GM12878 (cell line): ENCODE results near the gene CAMTA1. TPM values are rescaled to one million over a fixed set of nuclear protein-coding genes. Genes with fewer than 3 reads are reported as not detected.

Experiments used
- ATAC-seq: fragments of 200-7000 bp; cut with Tn5 transposase; 3 replicates; pipeline ENCODE4 v1.9.1; 2020; ENCODE audit warnings: mild to moderate bottlenecking, moderate library complexity
- BruUV-seq: library from RNA; stranded (reverse); fragments of 400-500 nt; replicated peaks from 2 replicates; lab custom pipeline; 2021; lab: Mats Ljungman, UMichigan
- CTCF ChIA-PET: fragments of 300-600 bp; sonication (Branson Sonifier 250); formaldehyde crosslinking; extraction: SDS; loops from one replicate; lab custom pipeline; 2021; ENCODE audit warnings: inconsistent platforms; lab: Yijun Ruan, JAX
- POLR2A ChIA-PET: fragments of 350-600 bp; formaldehyde crosslinking; extraction: SDS; loops from one replicate; lab custom pipeline; 2021; ENCODE audit warnings: inconsistent platforms; lab: Charles Lee
- RAD21 ChIA-PET: fragments of 300-600 bp; sonication (Branson Sonifier 250); formaldehyde crosslinking; loops from one replicate; lab custom pipeline; 2023; ENCODE audit warnings: antibody characterized with exemption; ENCODE audit not compliant: unreplicated experiment; lab: Charles Lee
- SMC1A ChIA-PET: fragments of 300-600 bp; sonication (Branson Sonifier 250); formaldehyde crosslinking; loops from one replicate; lab custom pipeline; 2023; ENCODE audit not compliant: unreplicated experiment, uncharacterized antibody; lab: Charles Lee
- DNase-seq: peaks from one replicate; pipeline ENCODE4 v3.0.0-alpha.2; 2011; ENCODE audit warnings: low read depth, low spot score
- FAIRE-seq: peaks from 3 replicates; lab custom pipeline; 2011; peaks lifted over from hg19 to GRCh38; lab: Jason Lieb, UNC
- H2AFZ ChIP-seq: 2 replicates; pipeline ENCODE4 v1.6.0; 2011; ENCODE audit warnings: low read depth, low read length, control low read depth; ENCODE audit not compliant: control insufficient read depth
- H3K27ac ChIP-seq: 2 replicates; pipeline ENCODE4 v1.5.1; 2011; ENCODE audit warnings: control low read depth; ENCODE audit not compliant: control insufficient read depth, insufficient read depth
- H3K27me3 ChIP-seq, 2 experiments: replicated peaks in 1 of 2; 2 replicates each; pipeline versions ENCODE4 v1.6.0 to v1.6.1; 2011; ENCODE audit warnings: low read length in 1 of 2; ENCODE audit not compliant: control insufficient read depth in 2 of 2, insufficient read depth in 2 of 2
- H3K36me3 ChIP-seq, 2 experiments: 2 replicates each; pipeline ENCODE4 v1.5.1; 2011; ENCODE audit warnings: low read length in 1 of 2; ENCODE audit not compliant: control insufficient read depth in 2 of 2, insufficient read depth in 2 of 2
- H3K4me1 ChIP-seq: 2 replicates; pipeline ENCODE4 v1.6.1; 2011; ENCODE audit warnings: mild to moderate bottlenecking, low read length, moderate library complexity, mixed read lengths; ENCODE audit not compliant: control insufficient read depth, insufficient read depth
- H3K4me2 ChIP-seq: 2 replicates; pipeline ENCODE4 v1.6.0; 2011; ENCODE audit warnings: control low read depth; ENCODE audit not compliant: control insufficient read depth, insufficient read depth
- H3K4me3 ChIP-seq: fragments of 200-600 bp; sonication (generic); 2 replicates; pipeline ENCODE4 v1.5.1; 2016
- H3K79me2 ChIP-seq: 2 replicates; pipeline ENCODE4 v1.6.0; 2011; ENCODE audit warnings: low read length; ENCODE audit not compliant: control insufficient read depth, insufficient read depth
- H3K9ac ChIP-seq: 2 replicates; pipeline ENCODE4 v1.8.0; 2011; ENCODE audit warnings: low read length, control low read depth, mixed read lengths; ENCODE audit not compliant: control insufficient read depth, insufficient read depth
- H3K9me3 ChIP-seq: replicated peaks from 3 replicates; pipeline ENCODE4 v1.5.1; 2011; ENCODE audit warnings: mild to moderate bottlenecking, low read length; ENCODE audit not compliant: control insufficient read depth, insufficient read depth
- H4K20me1 ChIP-seq: 2 replicates; pipeline ENCODE4 v1.6.0; 2011; ENCODE audit not compliant: control insufficient read depth, insufficient read depth
- CREM ChIP-seq: IDR thresholded peaks from 2 replicates; pipeline ENCODE4 v1.6.1; 2014; ENCODE audit warnings: antibody characterized with exemption, low read depth
- DPF2 ChIP-seq: fragments of 450-650 bp; IDR thresholded peaks from 2 replicates; pipeline ENCODE4 v1.6.1; 2017; ENCODE audit warnings: mild to moderate bottlenecking
- ETV6 ChIP-seq, 2 experiments: fragments of 450-650 bp in 1 of 2; IDR thresholded peaks in 1 of 2; conservative IDR thresholded peaks in 1 of 2; 2 replicates each; pipeline ENCODE4 v1.6.1; 2014; ENCODE audit warnings: antibody characterized with exemption in 1 of 2, borderline replicate concordance in 1 of 2, low read depth in 1 of 2, mild to moderate bottlenecking in 1 of 2, moderate library complexity in 1 of 2
- MXI1 ChIP-seq: fragments of 150-350 bp; IDR thresholded peaks from 2 replicates; pipeline ENCODE4 v1.6.1; 2011; ENCODE audit warnings: low read depth, mild to moderate bottlenecking, inconsistent platforms, low read length, improper control_type of control experiment
- MYC ChIP-seq: IDR thresholded peaks from 2 replicates; pipeline ENCODE4 v1.6.1; 2011; ENCODE audit warnings: mild to moderate bottlenecking, low read length, moderate library complexity, inconsistent platforms; ENCODE audit not compliant: insufficient read depth, insufficient replicate concordance, insufficient read length, severe bottlenecking
- PAX5 ChIP-seq: IDR thresholded peaks from 2 replicates; pipeline ENCODE4 v1.6.1; 2011; ENCODE audit warnings: low read depth, low read length, borderline replicate concordance
- SIX5 ChIP-seq: IDR thresholded peaks from 2 replicates; pipeline ENCODE4 v1.6.1; 2011; ENCODE audit warnings: mild to moderate bottlenecking, low read depth, low read length, moderate library complexity; ENCODE audit not compliant: severe bottlenecking
- STAT1 ChIP-seq: fragments of 450-650 bp; conservative IDR thresholded peaks from 2 replicates; pipeline ENCODE4 v1.6.1; 2014; ENCODE audit warnings: antibody characterized with exemption, mild to moderate bottlenecking
- WGBS: methylation state at CpG from one replicate; pipeline ENCODE4 v1.1.6; 2016; ENCODE audit warnings: low lambda C conversion rate; ENCODE audit not compliant: insufficient replicate concordance, insufficient coverage; ENCODE audit errors: missing lambda C conversion rate; 5-methylcytosine and 5-hydroxymethylcytosine counted together
- in situ Hi-C: fragments of 300-500 bp; cut with MboI; formaldehyde crosslinking; loops from 9 replicates; pipeline ENCODE4 v1.14.3; 2018; ENCODE audit warnings: mixed read lengths
- intact Hi-C: fragments of 100-400 bp; cut with micrococcal nuclease; formaldehyde crosslinking; loops from one replicate; pipeline ENCODE4 v1.14.2; 2022; ENCODE audit not compliant: unreplicated experiment
- polyA plus RNA-seq, 11 experiments: library from polyadenylated mRNA; depleted of rRNA in 4 of 11; unstranded in 6 of 11; stranded (reverse) in 5 of 11; fragments of >200 nt; fragmentation: Nextera tagmentation in 4 of 11; fragmentation: Illumina TruSeq in 1 of 11; extraction: Ambion mirVana in 4 of 11; extraction: Trizol in 1 of 11; gene quantifications; 1 replicate in 1 of 11; 2 replicates in 10 of 11; pipeline versions ENCODE4 v1.2.1 to v1.2.3, GENCODE V29; 2011 to 2016; ENCODE audit warnings: inconsistent platforms in 2 of 11, missing spikeins in 2 of 11, low read depth in 1 of 11
- total RNA-seq, 4 experiments: library from RNA; depleted of rRNA in 3 of 4; stranded (reverse); fragments of >200 nt in 3 of 4; fragmentation: Illumina TruSeq in 1 of 4; extraction: Trizol in 1 of 4; gene quantifications; 2 replicates each; pipeline versions ENCODE4 v1.2.1 to v1.2.3, GENCODE V29; 2013 to 2021
- TF ChIP-seq, protein P1 (sequence below): IDR thresholded peaks from 2 replicates; pipeline ENCODE4 v1.6.1; 2012; ENCODE audit warnings: improper control_type of control experiment, low read depth, low read length; ENCODE audit not compliant: insufficient replicate concordance

CAMTA1 gene
- total and polyA plus RNA-seq, 10 of the 15 experiments (the other 5 are each of a cell fraction or from before 2014, with no cell fraction given): 37.7 to 148 (median 76.4) TPM

DNA sequence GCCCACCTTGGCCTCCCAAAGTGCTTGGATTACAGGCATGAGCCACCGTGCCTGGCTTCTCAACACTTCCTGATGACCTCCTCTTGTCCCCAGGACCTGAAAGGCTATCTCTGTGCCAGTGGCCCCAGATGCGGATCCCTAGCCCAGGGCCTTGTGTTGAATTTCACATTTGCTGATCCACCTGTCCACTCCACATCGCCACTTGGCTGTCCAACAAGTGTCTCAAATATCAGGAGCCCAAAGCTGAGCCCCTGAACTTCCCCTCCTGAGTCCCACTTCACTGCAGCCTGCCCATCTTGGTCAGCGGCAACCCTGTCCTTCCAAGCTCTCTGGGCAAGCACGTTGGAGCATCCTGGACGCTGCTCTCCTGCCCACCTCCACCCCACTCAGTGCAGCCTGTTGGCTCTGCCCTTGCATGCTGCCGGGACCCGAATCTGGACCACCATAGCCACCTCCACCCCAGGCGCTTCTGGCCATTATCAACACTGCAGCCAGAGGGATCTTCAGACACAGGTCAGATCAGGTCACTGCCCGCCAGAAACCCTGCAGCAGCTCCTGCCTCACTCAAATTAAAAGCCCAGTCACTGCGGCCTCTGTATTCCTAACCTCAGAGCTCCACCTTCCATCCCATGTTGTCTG is 633.3 kb downstream of the CAMTA1 start:
- DNase-seq (no peak), FAIRE-seq (no peak)
- POLR2A ChIA-PET: no interaction called here

More for the DNA sequence above, 633.3 kb downstream of the CAMTA1 start:
- ATAC-seq: no peak
- no peaks in the 10 kb centered on the region; the same call in 2 of the 3 replicates for H3K9me3 ChIP-seq
- no peaks in the 10 kb centered on the region for H3K36me3 ChIP-seq
- intact Hi-C loops (no loop called here), in situ Hi-C loops (no loop called here)
- no peak overlapping the region for H3K4me2 ChIP-seq
- RAD21 ChIA-PET: no interaction called here
- CTCF ChIA-PET: no interaction called here
- H4K20me1 ChIP-seq: no peaks in the 10 kb centered on the region
- no peaks in the 10 kb centered on the region for H3K79me2 ChIP-seq
- WGBS: 19% methylated on average over 10 of the region's 11 CpGs
- TF ChIP-seq ETV6 (conservative IDR thresholded peaks at IDR 0.05 in 1 of 2, IDR thresholded peaks at IDR 0.05 in 1 of 2; ENCODE audit: borderline replicate concordance in 1 of 2, low read depth in 1 of 2): no peak
- TF ChIP-seq SIX5: no peak
- TF ChIP-seq MYC: no peak
- TF ChIP-seq, protein P1, sequence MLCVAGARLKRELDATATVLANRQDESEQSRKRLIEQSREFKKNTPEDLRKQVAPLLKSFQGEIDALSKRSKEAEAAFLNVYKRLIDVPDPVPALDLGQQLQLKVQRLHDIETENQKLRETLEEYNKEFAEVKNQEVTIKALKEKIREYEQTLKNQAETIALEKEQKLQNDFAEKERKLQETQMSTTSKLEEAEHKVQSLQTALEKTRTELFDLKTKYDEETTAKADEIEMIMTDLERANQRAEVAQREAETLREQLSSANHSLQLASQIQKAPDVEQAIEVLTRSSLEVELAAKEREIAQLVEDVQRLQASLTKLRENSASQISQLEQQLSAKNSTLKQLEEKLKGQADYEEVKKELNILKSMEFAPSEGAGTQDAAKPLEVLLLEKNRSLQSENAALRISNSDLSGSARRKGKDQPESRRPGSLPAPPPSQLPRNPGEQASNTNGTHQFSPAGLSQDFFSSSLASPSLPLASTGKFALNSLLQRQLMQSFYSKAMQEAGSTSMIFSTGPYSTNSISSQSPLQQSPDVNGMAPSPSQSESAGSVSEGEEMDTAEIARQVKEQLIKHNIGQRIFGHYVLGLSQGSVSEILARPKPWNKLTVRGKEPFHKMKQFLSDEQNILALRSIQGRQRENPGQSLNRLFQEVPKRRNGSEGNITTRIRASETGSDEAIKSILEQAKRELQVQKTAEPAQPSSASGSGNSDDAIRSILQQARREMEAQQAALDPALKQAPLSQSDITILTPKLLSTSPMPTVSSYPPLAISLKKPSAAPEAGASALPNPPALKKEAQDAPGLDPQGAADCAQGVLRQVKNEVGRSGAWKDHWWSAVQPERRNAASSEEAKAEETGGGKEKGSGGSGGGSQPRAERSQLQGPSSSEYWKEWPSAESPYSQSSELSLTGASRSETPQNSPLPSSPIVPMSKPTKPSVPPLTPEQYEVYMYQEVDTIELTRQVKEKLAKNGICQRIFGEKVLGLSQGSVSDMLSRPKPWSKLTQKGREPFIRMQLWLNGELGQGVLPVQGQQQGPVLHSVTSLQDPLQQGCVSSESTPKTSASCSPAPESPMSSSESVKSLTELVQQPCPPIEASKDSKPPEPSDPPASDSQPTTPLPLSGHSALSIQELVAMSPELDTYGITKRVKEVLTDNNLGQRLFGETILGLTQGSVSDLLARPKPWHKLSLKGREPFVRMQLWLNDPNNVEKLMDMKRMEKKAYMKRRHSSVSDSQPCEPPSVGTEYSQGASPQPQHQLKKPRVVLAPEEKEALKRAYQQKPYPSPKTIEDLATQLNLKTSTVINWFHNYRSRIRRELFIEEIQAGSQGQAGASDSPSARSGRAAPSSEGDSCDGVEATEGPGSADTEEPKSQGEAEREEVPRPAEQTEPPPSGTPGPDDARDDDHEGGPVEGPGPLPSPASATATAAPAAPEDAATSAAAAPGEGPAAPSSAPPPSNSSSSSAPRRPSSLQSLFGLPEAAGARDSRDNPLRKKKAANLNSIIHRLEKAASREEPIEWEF: no peak
- TF ChIP-seq MXI1: no peak
- no peak for TF ChIP-seq CREM
- no peak for TF ChIP-seq PAX5
- no peak for TF ChIP-seq STAT1
- no peak for TF ChIP-seq DPF2
- H3K27me3 ChIP-seq: no peaks in the 10 kb centered on the region
- SMC1A ChIA-PET: no interaction called here
- no peaks in the 10 kb centered on the region for H3K4me1 ChIP-seq
- no peak overlapping the region for H3K27ac ChIP-seq
- no peak overlapping the region for H3K4me3 ChIP-seq
- no TSS peak for BruUV-seq
- no peak overlapping the region for H2AFZ ChIP-seq
- no peak overlapping the region for H3K9ac ChIP-seq
